GM23248 (cell line): ENCODE results near the gene SYT6.

ENCODE experiments used
- EZH2 ChIP-seq: fragments of 200-600 bp; sonication (generic); IDR thresholded peaks from 2 replicates; pipeline ENCODE4 v1.6.1; 2018; ENCODE audit warnings: antibody characterized with exemption, mild to moderate bottlenecking; ENCODE audit not compliant: insufficient read depth, poor library complexity, severe bottlenecking
- EZH2phosphoT487 ChIP-seq: fragments of 200-600 bp; sonication (generic); IDR thresholded peaks from 2 replicates; pipeline ENCODE4 v1.6.1; 2018; ENCODE audit warnings: antibody characterized with exemption, moderate library complexity, mild to moderate bottlenecking, low read depth; ENCODE audit not compliant: insufficient read depth

DNA sequence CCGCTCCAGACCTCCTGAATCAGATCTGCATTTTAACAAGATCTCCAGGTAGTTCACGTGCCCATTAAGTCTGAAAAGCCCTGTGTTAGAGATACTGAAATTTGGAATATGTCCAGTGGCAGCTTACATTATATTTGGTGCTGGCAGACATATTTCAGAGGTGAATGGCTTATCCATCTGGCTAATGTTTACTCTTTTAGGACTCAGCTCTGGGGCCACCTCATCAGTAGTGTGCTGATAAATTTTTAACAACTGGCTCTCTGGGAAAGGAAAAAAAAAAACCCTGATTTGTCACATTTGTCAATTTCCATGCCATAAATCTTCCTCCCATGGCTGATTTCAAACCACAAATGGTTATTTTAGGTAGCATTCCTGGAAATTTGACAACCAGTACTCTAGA, 25.3 kb upstream of the SYT6 start:
- TF ChIP-seq EZH2 (no peak), EZH2phosphoT487 (no peak)
